Keratinocyte (primary cell): Measurements from ENCODE around the gene ABL2. TPM values are rescaled to one million over a fixed set of nuclear protein-coding genes. Genes with fewer than 3 reads are reported as not detected.
"Not testable (repeated sequence)": the region's sequence is repeated elsewhere in the genome, so short reads cannot be mapped to it uniquely, and the experiment has no call there.

Experiments
- DNase-seq: peaks from one replicate; pipeline ENCODE4 v3.0.0-alpha.2; 2011; ENCODE audit warnings: low read depth, missing footprints, low spot score
- FAIRE-seq: peaks from 2 replicates; lab custom pipeline; 2011; peaks lifted over from hg19 to GRCh38; lab: Jason Lieb, UNC
- H2AFZ ChIP-seq: 2 replicates; pipeline ENCODE4 v1.6.0; 2012; ENCODE audit warnings: low read length, control low read depth, inconsistent platforms; ENCODE audit not compliant: control insufficient read depth
- H3K27ac ChIP-seq: 2 replicates; pipeline ENCODE4 v1.5.1; 2011; ENCODE audit warnings: low read length; ENCODE audit not compliant: control insufficient read depth, insufficient read depth
- H3K27me3 ChIP-seq: 3 replicates; pipeline ENCODE4 v1.6.0; 2011; ENCODE audit warnings: low read length; ENCODE audit not compliant: control insufficient read depth, insufficient read depth; ENCODE audit errors: extremely low read depth
- H3K36me3 ChIP-seq, 2 experiments: 2 replicates in 1 of 2; 3 replicates in 1 of 2; pipeline ENCODE4 v1.5.1; 2011; ENCODE audit warnings: low read length in 2 of 2, mild to moderate bottlenecking in 1 of 2; ENCODE audit not compliant: control insufficient read depth in 2 of 2, insufficient read depth in 2 of 2; ENCODE audit errors: extremely low read depth in 1 of 2
- H3K4me1 ChIP-seq: 3 replicates; pipeline ENCODE4 v1.5.1; 2011; ENCODE audit warnings: low read length; ENCODE audit not compliant: control insufficient read depth, insufficient read depth; ENCODE audit errors: extremely low read depth
- H3K4me2 ChIP-seq: 3 replicates; pipeline ENCODE4 v1.6.0; 2011; ENCODE audit warnings: low read depth, low read length; ENCODE audit not compliant: control insufficient read depth, insufficient read depth; ENCODE audit errors: extremely low read depth
- H3K4me3 ChIP-seq, 3 experiments: fragments of 200-600 bp in 1 of 3; sonication (generic) in 1 of 3; 2 replicates in 2 of 3; 3 replicates in 1 of 3; pipeline ENCODE4 v1.5.1; 2011 to 2016; ENCODE audit warnings: low read length in 3 of 3, mild to moderate bottlenecking in 3 of 3, control low read depth in 2 of 3, inconsistent platforms in 1 of 3, low read depth in 1 of 3, mixed read lengths in 1 of 3, mixed run types in 1 of 3, moderate library complexity in 1 of 3; ENCODE audit not compliant: control insufficient read depth in 2 of 3, insufficient read depth in 2 of 3; ENCODE audit errors: extremely low read depth in 1 of 3
- H3K79me2 ChIP-seq: 2 replicates; pipeline ENCODE4 v1.6.0; 2012; ENCODE audit warnings: low read length; ENCODE audit not compliant: control insufficient read depth, insufficient read depth
- H3K9ac ChIP-seq: 3 replicates; pipeline ENCODE4 v1.6.0; 2011; ENCODE audit warnings: low read length; ENCODE audit not compliant: control insufficient read depth, insufficient read depth; ENCODE audit errors: extremely low read depth
- H3K9me1 ChIP-seq: 3 replicates; pipeline ENCODE4 v1.6.0; 2011; ENCODE audit warnings: low read length; ENCODE audit not compliant: control insufficient read depth, insufficient read depth; ENCODE audit errors: extremely low read depth
- H3K9me3 ChIP-seq: 2 replicates; pipeline ENCODE4 v1.5.1; 2012; ENCODE audit warnings: low read depth, low read length; ENCODE audit not compliant: control insufficient read depth
- H4K20me1 ChIP-seq: 3 replicates; pipeline ENCODE4 v1.6.0; 2011; ENCODE audit warnings: low read length; ENCODE audit not compliant: control insufficient read depth, insufficient read depth; ENCODE audit errors: extremely low read depth
- CTCF ChIP-seq, 3 experiments: IDR thresholded peaks in 1 of 3; conservative IDR thresholded peaks in 1 of 3; optimal IDR thresholded peaks in 1 of 3; 2 replicates in 2 of 3; 3 replicates in 1 of 3; pipeline versions ENCODE3 to v1.5.1; 2011; ENCODE audit warnings: low read length in 3 of 3, mild to moderate bottlenecking in 3 of 3, moderate library complexity in 2 of 3, control low read depth in 1 of 3, inconsistent platforms in 1 of 3; ENCODE audit not compliant: insufficient read depth in 2 of 3; ENCODE audit errors: extremely low read depth in 1 of 3
- EZH2 ChIP-seq: IDR thresholded peaks from one replicate; pipeline ENCODE4 v1.6.1; 2012; ENCODE audit warnings: inconsistent platforms, mild to moderate bottlenecking, low read length, moderate library complexity
- dilution Hi-C: fragments of 300-500 bp; cut with MboI; formaldehyde crosslinking; loops from one replicate; pipeline ENCODE4 v1.7.0; 2020; ENCODE audit warnings: low sequenced_read_pairs; ENCODE audit not compliant: extremely low pct_ligation_motif_present
- polyA plus RNA-seq, 5 experiments: library from polyadenylated mRNA; depleted of rRNA in 3 of 5; stranded (reverse) in 3 of 5; stranded (forward) in 1 of 5; unstranded in 1 of 5; fragments of >200 nt; gene quantifications; 1 replicate in 1 of 5; 2 replicates in 3 of 5; 3 replicates in 1 of 5; pipeline versions ENCODE4 v1.2.1 to v1.2.3, GENCODE V29; 2011 to 2012; ENCODE audit warnings: missing spikeins in 2 of 5, low read depth in 1 of 5, low replicate concordance in 1 of 5

The ABL2 gene
- polyA plus RNA-seq, 1 donor (not counting 4 experiments of a cell fraction or from before 2014, with no cell fraction given), result 37.6 TPM

- DNase-seq, result no peak
- no peak for FAIRE-seq
- H2AFZ ChIP-seq, result no peak overlapping the region
Observed at GRCh38 chr1:179137617-179138255, 91.7 kb downstream of the ABL2 start.

GRCh38 chr1:179135707-179136106 is 93.8 kb downstream of the ABL2 start:
- peaks cover 9 to 18% of the 10 kb centered on the region in 2 experiments for H3K36me3 ChIP-seq
- H3K4me3 ChIP-seq, DNase-seq, dilution Hi-C loops, H3K27ac ChIP-seq, H3K9me1 ChIP-seq, H3K4me2 ChIP-seq, H3K9ac ChIP-seq, H3K27me3 ChIP-seq, H3K9me3 ChIP-seq, H2AFZ ChIP-seq, FAIRE-seq: not testable (repeated sequence)
- H3K79me2 ChIP-seq, result peaks cover 77% of the 10 kb centered on the region
- peaks cover 15% of the 10 kb centered on the region for H4K20me1 ChIP-seq
- peaks cover 22% of the 10 kb centered on the region for H3K4me1 ChIP-seq

More at GRCh38 chr1:179137617-179138255, 91.7 kb downstream of the ABL2 start:
- Histone ChIP-seq H3K4me1 (peaks cover 23% of the 10 kb centered on the region), H3K27ac (no peak overlapping the region), H3K4me3 (no peak overlapping the region), H3K27me3 (no peaks in the 10 kb centered on the region), H3K9ac (peak overlapping the region; percentile 9), H3K9me3 (no peaks in the 10 kb centered on the region), H3K79me2 (peaks cover 79% of the 10 kb centered on the region), H3K9me1 (no peaks in the 10 kb centered on the region), H4K20me1 (peaks cover 15% of the 10 kb centered on the region), H3K4me2 (peak overlapping the region; percentile 54), H3K36me3 (peaks cover 8 to 20% of the 10 kb centered on the region in 2 experiments)
- TF ChIP-seq EZH2, result no peak
- TF ChIP-seq CTCF (optimal IDR thresholded peaks at IDR 0.05 in 1 of 3, IDR thresholded peaks at IDR 0.05 in 1 of 3, conservative IDR thresholded peaks at IDR 0.05 in 1 of 3; ENCODE audit: extremely low read depth in 1 of 3, insufficient read depth in 2 of 3, low read length in 3 of 3), result no peak
- dilution Hi-C loops, result no loop called here

- dilution Hi-C loops, H3K27ac ChIP-seq, H3K27me3 ChIP-seq, H3K9ac ChIP-seq, H3K9me3 ChIP-seq, H2AFZ ChIP-seq, H3K9me1 ChIP-seq, DNase-seq, FAIRE-seq, H3K4me2 ChIP-seq, H3K4me3 ChIP-seq: not testable (repeated sequence)
- Histone ChIP-seq H3K4me1 (peaks cover 21% of the 10 kb centered on the region), H3K36me3 (peaks cover 9 to 16% of the 10 kb centered on the region in 2 experiments), H3K79me2 (peaks cover 71% of the 10 kb centered on the region), H4K20me1 (peaks cover 14% of the 10 kb centered on the region)
Observed at GRCh38 chr1:179135168-179135567, 94.3 kb downstream of the ABL2 start.
